ENCODE measurements around the gene CBR3.
"Not testable (repeated sequence)": the region's sequence is repeated elsewhere in the genome, so short reads cannot be mapped to it uniquely, and the experiment has no call there.

The CBR3 gene

DNA sequence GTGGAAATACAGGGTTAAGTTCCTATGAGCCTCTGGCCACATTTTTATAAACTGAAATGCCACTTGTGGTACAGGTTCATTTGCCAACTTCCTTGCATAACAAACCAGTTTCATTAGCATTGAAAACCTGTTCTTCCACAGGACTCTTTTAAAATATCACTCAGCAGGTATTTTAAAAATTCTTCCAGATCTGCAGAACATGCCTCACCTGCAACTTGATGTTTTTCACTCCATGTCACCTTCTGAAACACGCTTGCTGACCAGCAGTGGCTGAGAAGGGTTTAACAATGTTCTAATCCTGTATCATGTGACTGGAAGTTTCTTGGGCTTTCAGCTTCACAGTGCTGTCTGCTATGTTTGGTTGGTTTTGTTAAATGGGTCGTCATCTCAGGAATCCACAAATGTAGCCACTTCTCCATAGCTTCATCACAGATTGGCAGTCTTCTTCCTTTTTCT, 17.6 kb upstream of the CBR3 start:
- DNase-seq (ENCODE audit: low read depth, low spot score) = no peak

DNA sequence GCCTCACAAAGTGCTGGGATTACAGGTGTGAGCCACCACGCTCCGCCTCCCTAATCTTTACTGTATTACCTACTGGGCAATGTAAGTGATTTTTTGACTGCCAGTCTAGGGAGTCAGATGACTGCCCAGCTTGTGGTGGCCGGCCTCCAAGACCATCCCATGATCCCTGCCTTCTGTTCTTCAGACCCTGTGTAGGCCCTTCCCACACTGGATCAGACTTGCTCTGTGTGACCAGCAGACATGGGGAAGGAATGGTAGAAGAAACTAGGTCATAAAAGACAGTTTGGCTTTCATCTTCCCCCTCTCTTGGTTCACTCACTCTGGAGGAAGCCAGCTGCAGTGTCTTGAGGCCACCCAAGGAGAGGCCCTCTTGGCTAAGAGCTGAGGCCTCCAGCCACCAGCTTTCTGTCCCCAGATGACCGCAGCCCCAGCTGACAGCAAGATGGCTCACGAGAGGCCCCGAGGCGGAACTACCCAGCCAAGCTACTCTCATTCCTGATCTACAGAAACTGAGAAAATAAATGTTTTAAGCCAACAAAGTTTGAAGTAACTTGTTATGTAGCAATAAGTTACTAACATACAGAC, 14.5 kb upstream of the CBR3 start:
- DNase-seq (ENCODE audit: low read depth, low spot score) = no peak

GRCh38 chr21:36122977-36123376, 11.9 kb upstream of the CBR3 start:
- no peak for DNase-seq (ENCODE audit: low read depth, low spot score)

GRCh38 chr21:36124395-36124794, 10.5 kb upstream of the CBR3 start:
- no peak for DNase-seq (ENCODE audit: low read depth, low spot score)

DNA sequence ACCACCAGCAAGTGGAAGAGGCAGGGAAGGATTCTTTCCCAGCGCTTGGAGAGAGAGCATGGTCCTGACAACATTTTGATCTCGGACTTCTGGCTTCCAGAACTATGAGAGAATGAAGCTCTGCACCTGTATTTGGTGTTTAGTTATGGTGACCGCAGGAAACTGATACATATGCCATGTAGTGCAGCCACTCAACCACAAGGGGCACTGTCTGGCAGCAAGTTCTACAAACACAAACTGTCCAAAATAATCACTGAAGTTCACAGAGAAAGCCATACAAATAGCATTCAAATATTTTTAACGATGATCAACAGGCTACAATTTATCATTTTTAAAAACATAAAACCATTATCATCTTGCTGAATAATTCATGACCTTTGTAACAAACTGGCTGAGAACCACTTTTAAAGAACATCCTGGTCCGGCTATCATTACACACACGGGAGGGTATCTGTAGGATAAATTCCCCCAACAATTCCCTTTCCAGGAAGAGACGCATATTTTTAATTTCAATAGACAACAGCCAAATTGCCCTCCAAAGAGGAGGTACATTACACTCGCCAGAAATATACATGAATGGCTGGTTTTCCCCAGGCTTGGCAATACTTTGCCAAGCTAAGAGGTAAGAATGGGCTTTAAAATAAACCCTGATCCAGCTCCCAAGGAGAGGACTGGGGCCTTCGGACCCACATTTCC, 9.2 kb upstream of the CBR3 start:
- no peak for DNase-seq (ENCODE audit: low read depth, low spot score)

GRCh38 chr21:36126208-36126565, 8.7 kb upstream of the CBR3 start:
- DNase-seq (ENCODE audit: low read depth, low spot score) = no peak

GRCh38 chr21:36126621-36127110, 8.2 kb upstream of the CBR3 start:
- no peak for DNase-seq (ENCODE audit: low read depth, low spot score)

GRCh38 chr21:36127250-36127904, 7.5 kb upstream of the CBR3 start:
- no peak for DNase-seq (ENCODE audit: low read depth, low spot score)

DNA sequence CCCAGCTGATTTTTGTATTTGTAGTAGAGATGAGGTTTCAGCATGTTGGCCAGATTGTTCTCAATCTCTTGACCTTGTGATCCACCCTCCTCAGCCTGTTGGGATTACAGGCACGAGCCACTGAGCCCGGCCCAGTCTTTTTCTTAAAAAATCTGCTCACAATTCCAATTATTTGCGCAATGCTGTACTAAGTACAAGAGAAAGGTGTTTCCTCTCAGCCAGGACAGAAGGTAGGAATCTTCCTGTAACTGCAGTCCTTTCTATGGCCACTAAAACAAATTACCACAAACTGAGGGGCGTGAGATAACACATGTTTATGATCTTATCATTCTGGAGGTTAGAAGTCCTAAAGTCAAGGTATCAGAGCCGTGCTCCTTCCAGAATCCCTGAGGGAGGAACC, 6.9 kb upstream of the CBR3 start:
- no peak for DNase-seq (ENCODE audit: low read depth, low spot score)

- no peak for DNase-seq (ENCODE audit: low read depth, low spot score)
Measured at GRCh38 chr21:36129219-36129618, 5.7 kb upstream of the CBR3 start.

DNA sequence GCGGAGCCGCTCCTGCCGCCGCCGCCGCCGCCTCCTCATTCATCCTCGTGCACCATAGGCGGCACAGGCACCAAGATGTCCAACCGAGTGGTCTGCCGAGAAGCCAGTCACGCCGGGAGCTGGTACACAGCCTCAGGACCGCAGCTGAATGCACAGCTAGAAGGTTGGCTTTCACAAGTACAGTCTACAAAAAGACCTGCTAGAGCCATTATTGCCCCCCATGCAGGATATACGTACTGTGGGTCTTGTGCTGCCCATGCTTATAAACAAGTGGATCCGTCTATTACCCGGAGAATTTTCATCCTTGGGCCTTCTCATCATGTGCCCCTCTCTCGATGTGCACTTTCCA, 4.5 kb upstream of the CBR3 start:
- not testable (repeated sequence) for DNase-seq (ENCODE audit: low read depth, low spot score)

DNA sequence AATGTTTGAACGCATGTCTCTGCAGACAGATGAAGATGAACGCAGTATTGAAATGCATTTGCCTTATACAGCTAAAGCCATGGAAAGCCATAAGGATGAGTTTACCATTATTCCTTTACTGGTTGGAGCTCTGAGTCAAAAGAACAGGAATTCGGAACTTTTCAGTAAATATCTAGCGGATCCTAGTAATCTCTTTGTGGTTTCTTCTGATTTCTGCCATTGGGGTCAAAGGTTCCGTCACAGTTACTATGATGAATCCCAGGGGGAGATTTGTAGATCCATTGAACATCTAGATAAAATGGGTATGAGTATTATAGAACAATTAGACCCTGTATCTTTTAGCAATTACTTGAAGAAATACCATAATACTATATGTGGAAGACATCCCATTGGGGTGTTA, 4.0 kb upstream of the CBR3 start:
- not testable (repeated sequence) for DNase-seq (ENCODE audit: low read depth, low spot score)

DNA sequence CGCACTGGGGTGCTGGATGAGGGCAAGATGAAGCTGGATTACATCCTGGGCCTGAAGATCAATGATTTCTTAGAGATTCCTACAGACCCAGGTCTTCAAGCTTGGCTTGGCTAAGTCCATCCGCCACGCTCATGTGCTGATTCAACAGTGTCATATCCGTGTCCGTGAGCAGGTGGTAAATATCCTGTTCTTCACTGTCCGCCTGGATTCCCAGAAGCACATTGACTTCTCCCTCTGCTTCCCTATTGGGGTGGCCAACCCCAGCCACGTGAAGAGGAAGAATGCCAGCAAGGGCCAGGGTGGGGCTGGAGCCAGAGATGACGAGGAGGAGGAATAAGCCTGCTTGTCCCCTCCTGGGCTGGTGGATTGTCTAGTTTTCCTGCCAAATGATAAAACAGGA, 2.2 kb upstream of the CBR3 start:
- DNase-seq (ENCODE audit: low read depth, low spot score) = no peak

GRCh38 chr21:36135391-36136102, 668 bp downstream of the CBR3 start:
- no peak for DNase-seq (ENCODE audit: low read depth, low spot score)

GRCh38 chr21:36139791-36140190, 4.9 kb downstream of the CBR3 start:
- not testable (repeated sequence) for DNase-seq (ENCODE audit: low read depth, low spot score)

DNA sequence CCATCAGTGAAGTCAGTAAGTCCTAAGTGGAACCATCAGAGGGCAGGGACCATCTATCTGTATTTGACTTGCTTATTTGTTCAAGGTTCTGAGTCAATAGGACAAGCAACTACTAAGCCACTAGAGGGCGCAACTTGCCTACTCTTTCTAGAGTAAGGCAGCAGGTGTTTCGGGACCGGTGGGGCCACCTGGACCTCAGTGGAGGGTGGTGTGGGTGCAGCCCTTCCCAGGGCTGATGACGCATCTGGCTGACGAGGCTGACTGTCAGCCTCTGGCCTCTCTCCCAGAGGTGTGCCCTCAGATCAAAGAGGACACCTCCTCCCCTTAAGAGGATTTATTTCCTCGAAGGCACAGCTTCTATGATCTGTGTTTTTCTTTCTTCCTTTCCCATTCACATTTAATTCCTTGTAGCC, 6.6 kb downstream of the CBR3 start:
- peak; percentile 81 for DNase-seq (ENCODE audit: low read depth, low spot score)

- DNase-seq (ENCODE audit: low read depth, low spot score) = not testable (repeated sequence)
Measured at GRCh38 chr21:36144233-36144632, 9.4 kb downstream of the CBR3 start.

- no peak for DNase-seq (ENCODE audit: low read depth, low spot score)
Measured at GRCh38 chr21:36145259-36145658, 10.4 kb downstream of the CBR3 start.

GRCh38 chr21:36147911-36148310, 13.0 kb downstream of the CBR3 start:
- no peak for DNase-seq (ENCODE audit: low read depth, low spot score)

DNA sequence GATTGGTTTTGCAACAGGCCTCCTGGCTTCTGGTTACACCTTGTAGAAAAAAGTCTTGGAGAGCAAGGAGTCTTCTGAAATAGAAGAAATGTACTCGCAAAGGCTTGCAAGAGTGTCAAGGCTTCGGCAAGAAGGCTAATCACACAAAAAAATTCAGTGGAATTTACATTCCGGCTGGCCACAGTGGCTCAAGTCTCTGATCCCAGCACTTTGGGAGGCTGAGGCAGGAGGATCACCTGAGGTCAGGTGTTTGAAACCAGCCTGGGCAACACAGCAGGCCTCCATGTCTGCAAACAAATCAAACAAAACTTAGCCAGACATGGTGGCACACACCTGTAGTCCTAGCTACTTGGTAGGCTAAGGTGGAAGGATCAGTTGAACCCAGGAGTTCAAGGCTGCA, 14.0 kb downstream of the CBR3 start:
- no peak for DNase-seq (ENCODE audit: low read depth, low spot score)

DNA sequence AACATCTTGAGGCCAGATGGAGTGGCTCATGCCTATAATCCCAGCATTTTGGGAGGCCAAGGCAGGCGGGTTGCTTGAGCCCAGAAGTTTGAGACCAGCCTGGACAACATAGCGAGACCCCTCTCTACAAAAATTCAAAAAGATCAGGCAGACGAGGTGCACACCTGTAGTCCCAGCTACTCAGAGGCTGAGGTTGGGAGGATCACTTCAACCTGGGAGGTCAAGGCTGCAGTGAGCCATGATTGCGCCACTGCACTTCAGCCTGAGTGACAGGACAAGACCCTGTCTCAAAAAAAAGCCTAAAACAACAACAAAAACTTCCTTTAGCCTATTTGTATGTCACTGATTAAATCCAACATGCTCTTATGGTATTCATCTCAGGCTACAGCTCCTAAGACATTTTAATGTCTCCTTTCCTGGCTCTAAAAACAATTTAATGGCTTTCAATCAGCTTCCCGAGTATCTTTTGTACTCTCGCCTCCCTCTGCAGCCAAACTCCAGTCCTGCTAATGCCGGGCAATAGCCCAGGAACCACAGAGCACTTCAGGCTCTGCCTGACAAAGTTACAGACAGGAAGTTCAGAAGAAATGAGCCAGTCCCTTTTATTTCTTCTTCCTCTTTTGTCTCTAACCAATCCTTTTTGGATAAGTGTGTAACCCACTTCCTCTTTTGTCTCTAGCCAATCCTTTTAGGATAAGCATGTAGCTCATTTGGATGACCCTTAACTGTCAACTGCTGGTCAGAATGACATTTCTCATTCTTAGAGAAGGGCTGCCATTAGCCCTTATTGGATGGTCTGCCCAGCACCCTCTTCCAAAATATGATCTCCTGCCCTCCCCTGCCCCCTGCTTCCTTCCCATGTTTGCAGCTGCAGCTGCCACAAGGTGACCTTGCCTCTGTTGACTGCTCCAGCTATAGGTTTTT, 15.2 kb downstream of the CBR3 start:
- no peak for DNase-seq (ENCODE audit: low read depth, low spot score)

Measured in iPS DF 19.7 (cell line).